Measurements from ENCODE around the gene UBE2F. TPM values are rescaled to one million over a fixed set of nuclear protein-coding genes. Genes with fewer than 3 reads are reported as not detected.

Gene UBE2F
- total and polyA plus RNA-seq, 9 of the 15 experiments (the other 6 are each of a cell fraction or from before 2014, with no cell fraction given), result 18.1 to 88.1 (median 53.0) TPM

- TF ChIP-seq THAP7 (CRISPR knock-in tag; IDR thresholded peaks at IDR 0.05) (no peak), TCF15 (CRISPR knock-in tag; IDR thresholded peaks at IDR 0.05) (no peak), PTBP1 (IDR thresholded peaks at IDR 0.05; ENCODE audit: low read depth, low read length) (no peak)
Measured at GRCh38 chr2:238040918-238041317, 74.1 kb downstream of the UBE2F start (continued).

GRCh38 chr2:238042090-238042489 lies 75.3 kb downstream of the UBE2F start:
- FAIRE-seq, result no peak
- CTCF ChIA-PET (ENCODE audit: low intra/inter-chr PET ratio), result no interaction called here
- POLR2A ChIA-PET, result no interaction called here

More at GRCh38 chr2:238042090-238042489, 75.3 kb downstream of the UBE2F start:
- BruUV-seq (replicated peaks), result no TSS peak
- Histone ChIP-seq H3K9me1 (ENCODE audit: control insufficient read depth, insufficient read depth, low read length) (no peaks in the 10 kb centered on the region), H3K4me2 (ENCODE audit: insufficient read depth, low read length) (no peak overlapping the region), H3K36me3 (ENCODE audit: control insufficient read depth, insufficient read depth, low read length) (peaks cover 58% of the 10 kb centered on the region; the same call in 2 of the 3 replicates), H4K20me1 (replicated peaks; ENCODE audit: control insufficient read depth, insufficient read depth, low read length) (no peaks in the 10 kb centered on the region), H3K27me3 (ENCODE audit: control insufficient read depth in 2 of 2, insufficient read depth in 2 of 2, low read length in 2 of 2) (no peaks in the 10 kb centered on the region), H3K9ac (ENCODE audit: insufficient read depth in 1 of 2, low read depth in 2 of 2, low read length in 2 of 2) (no peak overlapping the region), H3K9me3 (replicated peaks; ENCODE audit: control insufficient read depth, insufficient read depth, low read depth, low read length) (no peaks in the 10 kb centered on the region), H3K4me1 (replicated peaks in 1 of 2; ENCODE audit: control insufficient read depth in 2 of 2, insufficient read depth in 2 of 2, low read length in 2 of 2) (no peaks in the 10 kb centered on the region), H3K4me3 (no peak overlapping the region), H2AFZ (ENCODE audit: low read depth, low read length) (no peak overlapping the region), H3K27ac (ENCODE audit: extremely low read depth, low read depth, low read length) (no peak overlapping the region), H3K79me2 (ENCODE audit: control insufficient read depth, insufficient read depth, low read length) (no peaks in the 10 kb centered on the region)
- no peak for DNase-seq (ENCODE audit: extremely low read depth in 1 of 4, low spot score in 3 of 4)
- 87% methylated on average over 5 of the region's 5 CpGs for WGBS (ENCODE audit: insufficient coverage, low coverage, missing lambda C conversion rate)
- intact Hi-C loops (cut with micrococcal nuclease) (no loop called here), in situ Hi-C loops (cut with MboI) (no loop called here)
- ATAC-seq, result no peak
- TF ChIP-seq TCF3 (CRISPR knock-in tag; IDR thresholded peaks at IDR 0.05) (no peak), MCM7 (IDR thresholded peaks at IDR 0.05) (no peak), ZMIZ1 (IDR thresholded peaks at IDR 0.05; ENCODE audit: low read depth in 2 of 2, low read length in 2 of 2) (no peak)

All from K562 (cell line).